ENCODE measurements around the gene FCHSD2.
A peak's percentile ranks its signal among the peaks of the same experiment; 100 is the strongest.
"Not testable (repeated sequence)": the region's sequence is repeated elsewhere in the genome, so short reads cannot be mapped to it uniquely, and the experiment has no call there.

Gene FCHSD2

GRCh38 chr11:72798361-72798760, 343.8 kb downstream of the FCHSD2 start:
- Histone ChIP-seq H3K4me1 (ENCODE audit: control extremely low read depth in 1 of 4, control insufficient read depth in 4 of 4, insufficient read depth in 4 of 4, low read length in 3 of 4) (peaks cover 9 to 28% (median 23%) of the 10 kb centered on the region in 4 experiments), H3K36me3 (ENCODE audit: control insufficient read depth in 4 of 4, insufficient read depth in 4 of 4, low read length in 3 of 4) (no peaks in the 10 kb centered on the region), H3K4me3 (ENCODE audit: control insufficient read depth in 1 of 7, extremely low read depth in 1 of 7, insufficient read depth in 4 of 7, low read depth in 2 of 7, low read length in 6 of 7) (no peak overlapping the region), H3K27me3 (replicated peaks in 2 of 5; ENCODE audit: control insufficient read depth in 4 of 5, insufficient read depth in 5 of 5, low read length in 4 of 5) (no peaks in the 10 kb centered on the region), H3K9me3 (ENCODE audit: control extremely low read depth in 1 of 5, control insufficient read depth in 4 of 5, insufficient read depth in 2 of 5, low read depth in 1 of 5, low read length in 4 of 5) (no peaks in the 10 kb centered on the region), H3K27ac (ENCODE audit: insufficient read depth in 1 of 2, low read depth in 1 of 2, low read length in 2 of 2, poor library complexity in 1 of 2, severe bottlenecking in 2 of 2) (no peak overlapping the region)
- 100% methylated on average over 3 of the region's 4 CpGs for WGBS (ENCODE audit: insufficient coverage)
- ChIA-PET CTCF (interaction anchor here (1.1 to 1.9 kb wide), 7 partner anchors 9 to 76 kb away, joined by 3 to 8 read pairs (median 4); partner anchors contain the start of gene ATG16L2), POLR2A (interaction anchor here (0.7 kb wide), 1 partner anchor 15 kb away, joined by 3 read pairs; no protein-coding TSS in a partner anchor)
- no peak for DNase-seq

- no peaks in the 10 kb centered on the region for H3K36me3 ChIP-seq (ENCODE audit: control insufficient read depth in 4 of 4, insufficient read depth in 4 of 4, low read length in 3 of 4)
- WGBS (ENCODE audit: insufficient coverage) = 0% methylated on average over 39 of the region's 55 CpGs
- peak within 1 kb of the TSS; percentile 72 to 96 (median 87) for H3K4me3 ChIP-seq (ENCODE audit: control insufficient read depth in 1 of 7, extremely low read depth in 1 of 7, insufficient read depth in 4 of 7, low read depth in 2 of 7, low read length in 6 of 7)
- CTCF ChIA-PET = interaction anchor here (0.7 to 10.1 kb wide), 24 partner anchors 9 to 385 kb away, joined by 3 to 118 read pairs (median 6); partner anchors contain the start of genes ARAP1 and ATG16L2
- H3K4me1 ChIP-seq (ENCODE audit: control extremely low read depth in 1 of 4, control insufficient read depth in 4 of 4, insufficient read depth in 4 of 4, low read length in 3 of 4) = peaks cover 16 to 46% (median 40%) of the 10 kb centered on the region in 4 experiments
- no peaks in the 10 kb centered on the region for H3K27me3 ChIP-seq (replicated peaks in 2 of 5; ENCODE audit: control insufficient read depth in 4 of 5, insufficient read depth in 5 of 5, low read length in 4 of 5)
- H3K27ac ChIP-seq (ENCODE audit: insufficient read depth in 1 of 2, low read depth in 1 of 2, low read length in 2 of 2, poor library complexity in 1 of 2, severe bottlenecking in 2 of 2) = peak within 1 kb of the TSS; percentile 87 to 92
- DNase-seq = peak; percentile 93 to 96 (median 95)
- POLR2A ChIA-PET = interaction anchor here (0.7 to 5.0 kb wide), 7 partner anchors 9 to 72 kb away, joined by 3 to 36 read pairs (median 3); partner anchors contain the start of gene ATG16L2
- no peaks in the 10 kb centered on the region for H3K9me3 ChIP-seq (ENCODE audit: control extremely low read depth in 1 of 5, control insufficient read depth in 4 of 5, insufficient read depth in 2 of 5, low read depth in 1 of 5, low read length in 4 of 5)
These were observed 348.4 kb downstream of the FCHSD2 start, which contains the start of gene STARD10 for GRCh38 chr11:72793425-72794367. TSS of gene STARD10 (minus strand) at chr11:72794047. CDS start at chr11:72781181, 12,866 bp downstream.

- DNase-seq = peak in 2 of 3 donors; percentile 61 to 69
These were observed 349.1 kb downstream of the FCHSD2 start for GRCh38 chr11:72793076-72793424.

GRCh38 chr11:72792437-72793021, 349.6 kb downstream of the FCHSD2 start:
- ChIA-PET CTCF (interaction anchor here (0.8 to 10.1 kb wide), 18 partner anchors 9 to 386 kb away, joined by 3 to 118 read pairs (median 8); partner anchors contain the start of genes ARAP1 and ATG16L2), POLR2A (interaction anchor here (0.7 to 5.0 kb wide), 5 partner anchors 10 to 70 kb away, joined by 3 to 36 read pairs (median 3); partner anchors contain the start of gene ATG16L2)
- 93% methylated on average over 3 of the region's 3 CpGs for WGBS (ENCODE audit: insufficient coverage)
- Histone ChIP-seq H3K9me3 (ENCODE audit: control extremely low read depth in 1 of 5, control insufficient read depth in 4 of 5, insufficient read depth in 2 of 5, low read depth in 1 of 5, low read length in 4 of 5) (no peaks in the 10 kb centered on the region), H3K4me3 (ENCODE audit: control insufficient read depth in 1 of 7, extremely low read depth in 1 of 7, insufficient read depth in 4 of 7, low read depth in 2 of 7, low read length in 6 of 7) (peak overlapping the region in 4 of 7 experiments; percentile 4 to 96 (median 50)), H3K27me3 (replicated peaks in 2 of 5; ENCODE audit: control insufficient read depth in 4 of 5, insufficient read depth in 5 of 5, low read length in 4 of 5) (no peaks in the 10 kb centered on the region), H3K27ac (ENCODE audit: insufficient read depth in 1 of 2, low read depth in 1 of 2, low read length in 2 of 2, poor library complexity in 1 of 2, severe bottlenecking in 2 of 2) (peak overlapping the region in 1 of 2 experiments; percentile 92), H3K4me1 (ENCODE audit: control extremely low read depth in 1 of 4, control insufficient read depth in 4 of 4, insufficient read depth in 4 of 4, low read length in 3 of 4) (peaks cover 18 to 44% (median 39%) of the 10 kb centered on the region in 4 experiments), H3K36me3 (ENCODE audit: control insufficient read depth in 4 of 4, insufficient read depth in 4 of 4, low read length in 3 of 4) (peaks cover 0 to 3% (median 0%) of the 10 kb centered on the region in 4 experiments)
- no peak for DNase-seq

More at GRCh38 chr11:72793076-72793424, 349.1 kb downstream of the FCHSD2 start:
- H3K9me3 ChIP-seq (ENCODE audit: control extremely low read depth in 1 of 5, control insufficient read depth in 4 of 5, insufficient read depth in 2 of 5, low read depth in 1 of 5, low read length in 4 of 5) = no peaks in the 10 kb centered on the region
- peaks cover 0 to 3% (median 0%) of the 10 kb centered on the region in 4 experiments for H3K36me3 ChIP-seq (ENCODE audit: control insufficient read depth in 4 of 4, insufficient read depth in 4 of 4, low read length in 3 of 4)
- peak overlapping the region in 5 of 7 experiments; percentile 54 to 96 (median 89) for H3K4me3 ChIP-seq (ENCODE audit: control insufficient read depth in 1 of 7, extremely low read depth in 1 of 7, insufficient read depth in 4 of 7, low read depth in 2 of 7, low read length in 6 of 7)
- peaks cover 16 to 42% (median 37%) of the 10 kb centered on the region in 4 experiments for H3K4me1 ChIP-seq (ENCODE audit: control extremely low read depth in 1 of 4, control insufficient read depth in 4 of 4, insufficient read depth in 4 of 4, low read length in 3 of 4)
- no peaks in the 10 kb centered on the region for H3K27me3 ChIP-seq (replicated peaks in 2 of 5; ENCODE audit: control insufficient read depth in 4 of 5, insufficient read depth in 5 of 5, low read length in 4 of 5)
- WGBS (ENCODE audit: insufficient coverage) = 20% methylated on average over 2 of the region's 2 CpGs
- CTCF ChIA-PET = interaction anchor here (0.8 to 10.1 kb wide), 18 partner anchors 9 to 386 kb away, joined by 3 to 118 read pairs (median 8); partner anchors contain the start of genes ARAP1 and ATG16L2
- POLR2A ChIA-PET = interaction anchor here (0.7 to 5.0 kb wide), 5 partner anchors 10 to 71 kb away, joined by 3 to 36 read pairs (median 3); partner anchors contain the start of gene ATG16L2
- H3K27ac ChIP-seq (ENCODE audit: insufficient read depth in 1 of 2, low read depth in 1 of 2, low read length in 2 of 2, poor library complexity in 1 of 2, severe bottlenecking in 2 of 2) = peak overlapping the region in 1 of 2 experiments; percentile 92

GRCh38 chr11:72791228-72791627, 350.9 kb downstream of the FCHSD2 start:
- not testable (repeated sequence) for H3K36me3 ChIP-seq (ENCODE audit: control insufficient read depth in 4 of 4, insufficient read depth in 4 of 4, low read length in 3 of 4); DNase-seq; H3K9me3 ChIP-seq (ENCODE audit: control extremely low read depth in 1 of 5, control insufficient read depth in 4 of 5, insufficient read depth in 2 of 5, low read depth in 1 of 5, low read length in 4 of 5); H3K4me3 ChIP-seq (ENCODE audit: control insufficient read depth in 1 of 7, extremely low read depth in 1 of 7, insufficient read depth in 4 of 7, low read depth in 2 of 7, low read length in 6 of 7); H3K27ac ChIP-seq (ENCODE audit: insufficient read depth in 1 of 2, low read depth in 1 of 2, low read length in 2 of 2, poor library complexity in 1 of 2, severe bottlenecking in 2 of 2); H3K27me3 ChIP-seq (replicated peaks in 2 of 5; ENCODE audit: control insufficient read depth in 4 of 5, insufficient read depth in 5 of 5, low read length in 4 of 5)
- ChIA-PET POLR2A (interaction anchor here (5.0 kb wide), 1 partner anchor 23 kb away, joined by 36 read pairs; the partner anchor contains the start of gene ATG16L2), CTCF (interaction anchor here (5.5 to 10.1 kb wide), 2 partner anchors 17 to 64 kb away, joined by 87 to 118 read pairs; no protein-coding TSS in a partner anchor)
- WGBS (ENCODE audit: insufficient coverage) = 97% methylated on average over 6 of the region's 7 CpGs
- peaks cover 18 to 57% (median 52%) of the 10 kb centered on the region in 4 experiments for H3K4me1 ChIP-seq (ENCODE audit: control extremely low read depth in 1 of 4, control insufficient read depth in 4 of 4, insufficient read depth in 4 of 4, low read length in 3 of 4)

- Histone ChIP-seq H3K36me3 (ENCODE audit: control insufficient read depth in 4 of 4, insufficient read depth in 4 of 4, low read length in 3 of 4) (peaks cover 0 to 3% (median 0%) of the 10 kb centered on the region in 4 experiments), H3K27ac (ENCODE audit: insufficient read depth in 1 of 2, low read depth in 1 of 2, low read length in 2 of 2, poor library complexity in 1 of 2, severe bottlenecking in 2 of 2) (no peak overlapping the region), H3K4me1 (ENCODE audit: control extremely low read depth in 1 of 4, control insufficient read depth in 4 of 4, insufficient read depth in 4 of 4, low read length in 3 of 4) (peaks cover 16 to 56% (median 50%) of the 10 kb centered on the region in 4 experiments), H3K4me3 (ENCODE audit: control insufficient read depth in 1 of 7, extremely low read depth in 1 of 7, insufficient read depth in 4 of 7, low read depth in 2 of 7, low read length in 6 of 7) (no peak overlapping the region), H3K27me3 (replicated peaks in 2 of 5; ENCODE audit: control insufficient read depth in 4 of 5, insufficient read depth in 5 of 5, low read length in 4 of 5) (no peaks in the 10 kb centered on the region), H3K9me3 (ENCODE audit: control extremely low read depth in 1 of 5, control insufficient read depth in 4 of 5, insufficient read depth in 2 of 5, low read depth in 1 of 5, low read length in 4 of 5) (no peaks in the 10 kb centered on the region)
- CTCF ChIA-PET = interaction anchor here (0.8 to 10.1 kb wide), 6 partner anchors 15 to 65 kb away, joined by 3 to 87 read pairs (median 5); no protein-coding TSS in a partner anchor
- no peak for DNase-seq
- POLR2A ChIA-PET = interaction anchor here (0.5 to 1.1 kb wide), 2 partner anchors 23 to 60 kb away, joined by 3 read pairs; no protein-coding TSS in a partner anchor
- 91% methylated on average over 10 of the region's 10 CpGs for WGBS (ENCODE audit: insufficient coverage)
These were observed 352.5 kb downstream of the FCHSD2 start for GRCh38 chr11:72789493-72790131.

Data from common myeloid progenitor, CD34-positive (primary cell).